Stimulated activated naive CD8-positive, alpha-beta T cell treated with anti-CD3 and anti-CD28 coated beads, Interleukin-15, Interleukin-2, amounts not matched to agents 100 ng/mL and 50 ng/mL, for 24 hours (primary cell): ENCODE results near the gene NEO1.

Experiments
- H3K27ac Mint-ChIP-seq: one replicate; pipeline ENCODE4 v1.8.0; 2021; ENCODE audit warnings: mild to moderate bottlenecking, mixed read lengths
- H3K27me3 Mint-ChIP-seq: one replicate; pipeline ENCODE4 v1.8.0; 2021; ENCODE audit warnings: mixed read lengths
- H3K36me3 Mint-ChIP-seq: one replicate; pipeline ENCODE4 v1.8.0; 2021; ENCODE audit warnings: low read depth, mixed read lengths
- H3K4me1 Mint-ChIP-seq: one replicate; pipeline ENCODE4 v1.8.0; 2021; ENCODE audit warnings: low read depth, mixed read lengths
- H3K4me3 Mint-ChIP-seq: one replicate; pipeline ENCODE4 v1.8.0; 2021; ENCODE audit warnings: mild to moderate bottlenecking, mixed read lengths
- H3K9me3 Mint-ChIP-seq: one replicate; pipeline ENCODE4 v1.8.0; 2021; ENCODE audit warnings: mixed read lengths

NEO1 gene

DNA sequence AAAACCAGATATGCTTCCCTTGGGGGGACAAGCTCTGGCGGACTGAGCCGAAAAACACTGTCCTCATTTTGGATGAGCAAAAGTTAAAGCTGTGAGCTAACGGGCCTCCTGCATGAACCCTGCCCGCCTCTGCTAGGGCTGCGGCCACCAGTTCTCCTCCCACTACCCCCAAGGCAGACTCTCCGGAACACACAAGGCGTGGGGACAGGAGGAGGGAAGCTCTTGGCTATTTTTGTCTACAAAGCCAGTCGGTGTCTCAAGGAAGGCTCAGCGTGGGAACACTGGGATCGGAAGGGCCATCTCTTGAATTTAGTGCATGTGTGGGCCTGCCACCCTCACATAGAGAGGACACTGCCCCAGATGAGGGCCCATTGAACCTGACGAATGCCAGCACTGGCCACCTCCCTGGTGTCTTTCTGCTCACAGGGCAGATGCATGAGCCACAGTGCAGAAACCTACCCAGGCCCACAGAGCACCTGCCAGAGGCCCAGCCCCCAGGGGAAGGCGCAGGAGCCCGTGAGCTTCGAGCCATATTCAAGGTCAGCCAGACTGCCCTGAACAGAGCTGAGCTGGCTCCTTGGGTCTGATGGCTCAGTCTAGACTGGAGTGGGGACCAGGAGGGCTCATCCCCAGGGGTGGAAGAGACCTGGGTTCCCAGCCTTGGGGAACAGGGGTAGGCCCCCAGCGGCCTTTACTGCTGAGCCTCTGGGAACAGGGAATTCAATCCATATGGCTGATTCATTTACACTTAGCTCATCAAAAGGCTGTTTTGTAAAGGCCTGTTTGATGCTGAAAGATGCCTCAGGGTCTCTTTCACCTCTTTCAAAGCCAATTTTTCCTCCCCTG is 278.2 kb downstream of the NEO1 start:
- Mint-ChIP-seq H3K27me3 (peaks cover 3% of the 10 kb centered on the region), H3K9me3 (no peaks in the 10 kb centered on the region), H3K4me3 (no peak overlapping the region), H3K4me1 (peaks cover 4% of the 10 kb centered on the region), H3K36me3 (no peaks in the 10 kb centered on the region), H3K27ac (no peak overlapping the region)

DNA sequence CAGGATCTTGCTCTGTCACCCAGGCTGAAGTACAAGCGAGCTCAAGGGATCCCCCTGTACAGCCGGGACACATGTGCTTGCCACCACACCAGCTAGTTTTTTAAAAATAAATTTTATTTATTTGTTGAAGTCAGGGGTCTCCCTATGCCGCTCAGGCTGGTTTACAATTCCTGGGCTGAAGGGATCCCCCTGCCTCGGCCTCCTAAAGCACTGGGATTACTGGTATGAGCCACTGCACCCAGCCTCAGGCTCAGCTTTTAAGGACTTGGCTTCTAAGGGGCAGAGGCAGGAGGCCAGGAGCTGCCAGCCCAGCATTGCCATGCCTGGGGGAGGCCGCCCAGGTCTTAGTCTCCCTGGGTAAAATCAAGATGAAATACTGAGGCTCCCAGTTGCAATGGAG is 279.2 kb downstream of the NEO1 start:
- H3K4me3 Mint-ChIP-seq, result no peak overlapping the region
- no peaks in the 10 kb centered on the region for H3K9me3 Mint-ChIP-seq
- no peak overlapping the region for H3K27ac Mint-ChIP-seq
- H3K27me3 Mint-ChIP-seq, result no peaks in the 10 kb centered on the region
- no peaks in the 10 kb centered on the region for H3K4me1 Mint-ChIP-seq
- no peaks in the 10 kb centered on the region for H3K36me3 Mint-ChIP-seq

DNA sequence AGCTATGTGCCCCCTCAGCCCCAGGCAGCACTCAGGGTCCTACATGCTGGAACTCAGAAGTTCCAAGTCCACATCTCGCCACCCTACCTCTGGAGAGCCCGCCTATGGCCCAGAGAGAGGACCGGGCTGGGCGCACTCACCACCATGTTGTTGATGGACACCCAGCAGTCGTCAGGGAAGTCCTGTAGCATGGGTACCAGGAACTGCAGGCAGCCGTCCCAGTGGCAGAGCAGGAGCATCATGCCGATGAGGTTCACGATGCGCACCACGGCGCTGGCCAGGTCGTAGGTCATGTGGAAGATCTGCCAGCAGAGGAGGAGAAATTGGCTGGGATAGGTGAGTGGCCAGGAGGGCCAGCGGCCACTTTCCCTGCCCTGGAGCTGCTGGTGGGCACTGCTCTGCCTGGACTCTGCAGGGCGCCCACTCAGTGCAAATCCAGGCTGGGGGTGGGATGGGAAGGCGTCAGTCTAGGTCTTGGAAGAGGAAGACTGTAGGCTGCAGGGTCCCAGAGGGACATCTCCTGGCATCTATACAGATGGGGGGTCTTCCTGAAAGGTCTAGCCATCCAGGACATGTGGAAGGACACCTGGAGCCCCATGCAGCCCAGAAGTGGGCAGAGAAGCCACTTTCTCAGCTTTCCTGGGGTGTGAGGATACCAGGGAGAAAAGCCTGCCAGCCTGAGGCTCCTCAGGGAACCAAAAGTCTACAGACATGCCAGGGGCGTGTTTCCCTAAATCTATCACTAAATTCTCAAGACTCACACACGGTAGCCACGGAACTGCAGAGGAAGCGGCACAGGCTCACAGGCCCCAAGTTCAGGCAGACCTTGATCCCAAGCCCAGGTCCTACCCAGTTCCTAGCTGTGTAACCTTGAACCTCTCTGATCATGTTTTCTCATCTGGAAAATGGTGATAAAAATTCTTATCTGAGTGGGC is 280.0 kb downstream of the NEO1 start:
- H3K36me3 Mint-ChIP-seq, result no peaks in the 10 kb centered on the region
- no peaks in the 10 kb centered on the region for H3K4me1 Mint-ChIP-seq
- H3K27me3 Mint-ChIP-seq, result no peaks in the 10 kb centered on the region

DNA sequence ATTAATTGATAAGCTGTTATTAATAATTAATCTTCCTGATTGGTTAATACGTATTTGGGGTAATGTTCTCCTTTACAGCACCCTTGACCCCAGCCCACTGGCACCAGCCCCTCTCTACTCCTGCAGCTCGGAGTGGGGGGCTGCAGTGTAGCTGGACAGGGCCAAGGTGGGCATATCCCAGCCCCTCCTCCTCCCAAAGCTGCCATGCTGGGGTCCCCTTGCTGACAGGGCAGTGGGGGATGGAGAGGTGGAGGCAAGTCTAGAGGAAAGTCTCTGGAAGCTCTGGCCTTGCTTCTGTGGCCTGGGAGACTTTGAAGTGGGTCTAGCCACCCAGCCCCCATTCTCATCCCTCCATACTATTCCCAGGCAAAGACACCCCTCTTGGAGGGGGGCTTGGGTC is 280.7 kb downstream of the NEO1 start:
- H3K36me3 Mint-ChIP-seq, result no peaks in the 10 kb centered on the region
- H3K4me3 Mint-ChIP-seq, result no peak overlapping the region
- no peak overlapping the region for H3K27ac Mint-ChIP-seq
- no peaks in the 10 kb centered on the region for H3K27me3 Mint-ChIP-seq
- H3K9me3 Mint-ChIP-seq, result no peaks in the 10 kb centered on the region
- no peaks in the 10 kb centered on the region for H3K4me1 Mint-ChIP-seq

More for the DNA sequence above, 280.0 kb downstream of the NEO1 start:
- no peaks in the 10 kb centered on the region for H3K9me3 Mint-ChIP-seq
- H3K27ac Mint-ChIP-seq, result no peak overlapping the region
- H3K4me3 Mint-ChIP-seq, result no peak overlapping the region

- Mint-ChIP-seq H3K4me1 (no peaks in the 10 kb centered on the region), H3K4me3 (no peak overlapping the region), H3K9me3 (no peaks in the 10 kb centered on the region), H3K27me3 (no peaks in the 10 kb centered on the region), H3K36me3 (no peaks in the 10 kb centered on the region), H3K27ac (no peak overlapping the region)
Observed at GRCh38 chr15:73334086-73334485, 281.8 kb downstream of the NEO1 start.

DNA sequence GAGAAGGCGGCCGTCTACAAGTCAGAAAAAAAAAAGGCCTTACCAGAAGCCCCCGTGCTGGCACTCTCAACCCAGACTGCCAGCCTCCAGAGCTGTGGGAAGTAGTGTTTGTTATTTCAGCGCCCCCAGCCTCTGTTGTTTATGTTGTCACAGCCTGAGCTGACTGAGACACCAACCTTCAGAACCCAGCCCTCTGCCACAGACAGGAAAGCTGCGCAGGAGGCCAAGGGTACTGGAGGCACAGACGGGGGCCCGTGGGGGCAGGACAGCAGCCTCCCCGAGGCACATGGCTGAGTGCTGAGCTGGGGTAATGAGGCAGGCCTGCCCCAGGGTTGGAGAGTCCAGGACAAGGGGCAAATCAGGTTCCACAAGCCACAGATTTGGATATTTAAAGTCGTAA is 282.8 kb downstream of the NEO1 start:
- Mint-ChIP-seq H3K9me3 (no peaks in the 10 kb centered on the region), H3K27ac (no peak overlapping the region), H3K4me3 (no peak overlapping the region), H3K36me3 (no peaks in the 10 kb centered on the region), H3K4me1 (no peaks in the 10 kb centered on the region), H3K27me3 (no peaks in the 10 kb centered on the region)

DNA sequence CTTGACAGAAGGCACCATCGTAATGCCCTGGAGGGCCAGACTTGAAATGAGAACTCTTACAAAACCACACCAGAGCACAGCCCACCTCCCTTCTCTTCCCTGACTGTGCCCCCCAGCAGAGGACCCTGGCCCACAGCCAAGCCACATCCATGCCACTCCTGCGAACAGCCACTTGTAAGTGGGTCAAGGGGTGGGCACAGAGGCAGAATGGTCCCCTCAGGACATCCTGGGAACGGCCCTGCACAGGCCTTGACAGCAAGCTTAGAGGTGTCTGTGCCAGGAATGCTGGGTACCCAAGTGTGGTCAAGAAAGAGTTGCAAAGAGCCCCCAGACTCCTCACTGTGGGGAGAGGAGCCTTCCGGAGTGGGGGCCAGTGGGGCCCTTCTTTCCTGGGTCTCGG is 283.2 kb downstream of the NEO1 start:
- no peaks in the 10 kb centered on the region for H3K27me3 Mint-ChIP-seq
- H3K36me3 Mint-ChIP-seq, result no peaks in the 10 kb centered on the region
- H3K9me3 Mint-ChIP-seq, result no peaks in the 10 kb centered on the region
- H3K4me1 Mint-ChIP-seq, result no peaks in the 10 kb centered on the region
- no peak overlapping the region for H3K27ac Mint-ChIP-seq
- no peak overlapping the region for H3K4me3 Mint-ChIP-seq

DNA sequence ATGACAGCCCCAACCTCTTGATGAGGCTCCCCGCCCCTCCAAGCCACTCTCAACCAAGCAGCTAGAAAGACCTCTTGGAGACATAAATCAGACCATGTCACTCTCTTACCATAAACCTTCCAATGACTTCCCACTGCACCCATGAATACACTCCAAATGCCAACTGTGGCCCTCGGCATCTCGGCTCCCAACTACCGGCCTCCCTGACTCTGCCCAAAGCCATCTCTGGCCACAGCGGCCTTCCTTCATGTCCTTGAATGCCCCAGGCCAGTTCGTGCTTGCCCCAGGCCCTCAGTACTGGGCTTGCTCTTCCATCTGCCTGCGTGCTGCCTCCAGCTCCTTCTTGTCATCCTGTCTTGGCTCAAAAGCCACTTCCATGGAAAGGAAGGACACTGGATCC is 284.5 kb downstream of the NEO1 start:
- H3K9me3 Mint-ChIP-seq, result no peaks in the 10 kb centered on the region
- H3K27ac Mint-ChIP-seq, result no peak overlapping the region
- H3K4me1 Mint-ChIP-seq, result no peaks in the 10 kb centered on the region
- H3K36me3 Mint-ChIP-seq, result no peaks in the 10 kb centered on the region
- no peaks in the 10 kb centered on the region for H3K27me3 Mint-ChIP-seq
- no peak overlapping the region for H3K4me3 Mint-ChIP-seq

- no peaks in the 10 kb centered on the region for H3K4me1 Mint-ChIP-seq
- H3K27me3 Mint-ChIP-seq, result no peaks in the 10 kb centered on the region
- no peak overlapping the region for H3K4me3 Mint-ChIP-seq
- H3K9me3 Mint-ChIP-seq, result no peaks in the 10 kb centered on the region
- H3K27ac Mint-ChIP-seq, result no peak overlapping the region
- no peaks in the 10 kb centered on the region for H3K36me3 Mint-ChIP-seq
Observed at GRCh38 chr15:73337187-73337586, 284.9 kb downstream of the NEO1 start.

- no peaks in the 10 kb centered on the region for H3K27me3 Mint-ChIP-seq
- no peak overlapping the region for H3K4me3 Mint-ChIP-seq
- H3K36me3 Mint-ChIP-seq, result no peaks in the 10 kb centered on the region
- H3K4me1 Mint-ChIP-seq, result no peaks in the 10 kb centered on the region
- peaks cover 2% of the 10 kb centered on the region for H3K9me3 Mint-ChIP-seq
- no peak overlapping the region for H3K27ac Mint-ChIP-seq
Observed at GRCh38 chr15:73338058-73338457, 285.8 kb downstream of the NEO1 start.

GRCh38 chr15:73338606-73339374 is 286.5 kb downstream of the NEO1 start:
- no peaks in the 10 kb centered on the region for H3K27me3 Mint-ChIP-seq
- H3K9me3 Mint-ChIP-seq, result peaks cover 9% of the 10 kb centered on the region
- no peaks in the 10 kb centered on the region for H3K36me3 Mint-ChIP-seq
- H3K4me3 Mint-ChIP-seq, result no peak overlapping the region
- no peak overlapping the region for H3K27ac Mint-ChIP-seq
- no peaks in the 10 kb centered on the region for H3K4me1 Mint-ChIP-seq

GRCh38 chr15:73340502-73341192 is 288.4 kb downstream of the NEO1 start:
- Mint-ChIP-seq H3K27me3 (no peaks in the 10 kb centered on the region), H3K27ac (no peak overlapping the region), H3K4me3 (no peak overlapping the region), H3K36me3 (no peaks in the 10 kb centered on the region), H3K9me3 (peaks cover 11% of the 10 kb centered on the region), H3K4me1 (no peaks in the 10 kb centered on the region)

GRCh38 chr15:73341886-73342600 is 289.8 kb downstream of the NEO1 start:
- Mint-ChIP-seq H3K4me3 (no peak overlapping the region), H3K4me1 (no peaks in the 10 kb centered on the region), H3K27ac (no peak overlapping the region), H3K9me3 (peaks cover 11% of the 10 kb centered on the region), H3K27me3 (peaks cover 3% of the 10 kb centered on the region), H3K36me3 (no peaks in the 10 kb centered on the region)

- Mint-ChIP-seq H3K27ac (no peak overlapping the region), H3K4me1 (no peaks in the 10 kb centered on the region), H3K36me3 (no peaks in the 10 kb centered on the region), H3K27me3 (peaks cover 3% of the 10 kb centered on the region), H3K4me3 (no peak overlapping the region), H3K9me3 (peaks cover 15% of the 10 kb centered on the region)
Observed at GRCh38 chr15:73344056-73344455, 291.8 kb downstream of the NEO1 start.
